IPS DF 4.7 (cell line): ENCODE results near the gene EXOC7.
"Not testable (repeated sequence)": the region's sequence is repeated elsewhere in the genome, so short reads cannot be mapped to it uniquely, and the experiment has no call there.

ENCODE experiments used
- DNase-seq: peaks from one replicate; pipeline ENCODE4 v3.0.0-alpha.2; 2013; ENCODE audit warnings: low spot score; ENCODE audit errors: extremely low read depth

The EXOC7 gene

GRCh38 chr17:76046064-76046463 is 57.5 kb downstream of the EXOC7 start:
- no peak for DNase-seq

GRCh38 chr17:76044475-76045007 is 59.0 kb downstream of the EXOC7 start:
- not testable (repeated sequence) for DNase-seq

GRCh38 chr17:76042868-76043267 is 60.7 kb downstream of the EXOC7 start:
- DNase-seq, result not testable (repeated sequence)

- no peak for DNase-seq
These were observed 63.2 kb downstream of the EXOC7 start for GRCh38 chr17:76040376-76040775.

GRCh38 chr17:76039121-76039520 is 64.5 kb downstream of the EXOC7 start:
- no peak for DNase-seq

- DNase-seq, result no peak
These were observed 65.5 kb downstream of the EXOC7 start for GRCh38 chr17:76038050-76038449.

GRCh38 chr17:76036497-76037261 is 66.9 kb downstream of the EXOC7 start:
- no peak for DNase-seq

GRCh38 chr17:76034428-76035350 is 68.9 kb downstream of the EXOC7 start:
- no peak for DNase-seq

- no peak for DNase-seq
These were observed 70.4 kb downstream of the EXOC7 start for GRCh38 chr17:76033139-76033538.

GRCh38 chr17:76032780-76033108 is 70.8 kb downstream of the EXOC7 start:
- DNase-seq, result no peak

GRCh38 chr17:76032073-76032779 is 71.4 kb downstream of the EXOC7 start:
- no peak for DNase-seq
